MM.1S (cell line): ENCODE measurements around the gene LRRC3B.

ENCODE experiments used
- EZH2 ChIP-seq: fragments of 300-600 bp; sonication (generic); optimal IDR thresholded peaks from 2 replicates; pipeline ENCODE3; 2017; ENCODE audit warnings: low read depth, mild to moderate bottlenecking, antibody characterized with exemption, low read length, mixed read lengths
- EZH2phosphoT487 ChIP-seq: fragments of 300-600 bp; sonication (generic); IDR thresholded peaks from 2 replicates; pipeline ENCODE4 v1.6.1; 2018; ENCODE audit warnings: antibody characterized with exemption, low read length
- TF ChIP-seq, protein P1 (sequence below): fragments of 300-600 bp; sonication (generic); IDR thresholded peaks from 2 replicates; pipeline ENCODE4 v1.5.1; 2016; ENCODE audit warnings: antibody characterized with exemption, low read length, mixed read lengths

DNA sequence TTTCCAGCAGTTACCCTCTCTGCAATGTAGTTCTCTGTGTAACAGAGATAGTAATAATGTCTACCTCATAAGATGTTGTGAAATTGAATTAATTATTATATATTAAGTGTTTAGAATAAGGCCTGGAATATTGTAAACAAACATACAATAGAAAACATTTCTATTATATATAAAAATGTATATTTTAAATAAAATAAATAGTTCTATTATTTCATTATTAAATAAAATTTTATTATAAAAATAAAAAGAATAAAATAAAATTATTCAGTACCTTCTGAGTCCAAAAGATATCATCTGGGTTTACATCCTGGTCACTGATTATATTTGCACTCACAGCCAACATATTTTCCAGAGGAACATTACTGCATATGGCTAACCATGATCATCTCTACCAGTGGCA, 135.4 kb downstream of the LRRC3B start:
- TF ChIP-seq EZH2phosphoT487 (no peak), EZH2 (no peak)
- TF ChIP-seq, protein P1, sequence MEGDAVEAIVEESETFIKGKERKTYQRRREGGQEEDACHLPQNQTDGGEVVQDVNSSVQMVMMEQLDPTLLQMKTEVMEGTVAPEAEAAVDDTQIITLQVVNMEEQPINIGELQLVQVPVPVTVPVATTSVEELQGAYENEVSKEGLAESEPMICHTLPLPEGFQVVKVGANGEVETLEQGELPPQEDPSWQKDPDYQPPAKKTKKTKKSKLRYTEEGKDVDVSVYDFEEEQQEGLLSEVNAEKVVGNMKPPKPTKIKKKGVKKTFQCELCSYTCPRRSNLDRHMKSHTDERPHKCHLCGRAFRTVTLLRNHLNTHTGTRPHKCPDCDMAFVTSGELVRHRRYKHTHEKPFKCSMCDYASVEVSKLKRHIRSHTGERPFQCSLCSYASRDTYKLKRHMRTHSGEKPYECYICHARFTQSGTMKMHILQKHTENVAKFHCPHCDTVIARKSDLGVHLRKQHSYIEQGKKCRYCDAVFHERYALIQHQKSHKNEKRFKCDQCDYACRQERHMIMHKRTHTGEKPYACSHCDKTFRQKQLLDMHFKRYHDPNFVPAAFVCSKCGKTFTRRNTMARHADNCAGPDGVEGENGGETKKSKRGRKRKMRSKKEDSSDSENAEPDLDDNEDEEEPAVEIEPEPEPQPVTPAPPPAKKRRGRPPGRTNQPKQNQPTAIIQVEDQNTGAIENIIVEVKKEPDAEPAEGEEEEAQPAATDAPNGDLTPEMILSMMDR = no peak
